Measurements from ENCODE around the gene SLC49A4. TPM values are rescaled to one million over a fixed set of nuclear protein-coding genes. Genes with fewer than 3 reads are reported as not detected.
"Not testable (repeated sequence)": the region's sequence is repeated elsewhere in the genome, so short reads cannot be mapped to it uniquely, and the experiment has no call there.

The SLC49A4 gene, protein sequence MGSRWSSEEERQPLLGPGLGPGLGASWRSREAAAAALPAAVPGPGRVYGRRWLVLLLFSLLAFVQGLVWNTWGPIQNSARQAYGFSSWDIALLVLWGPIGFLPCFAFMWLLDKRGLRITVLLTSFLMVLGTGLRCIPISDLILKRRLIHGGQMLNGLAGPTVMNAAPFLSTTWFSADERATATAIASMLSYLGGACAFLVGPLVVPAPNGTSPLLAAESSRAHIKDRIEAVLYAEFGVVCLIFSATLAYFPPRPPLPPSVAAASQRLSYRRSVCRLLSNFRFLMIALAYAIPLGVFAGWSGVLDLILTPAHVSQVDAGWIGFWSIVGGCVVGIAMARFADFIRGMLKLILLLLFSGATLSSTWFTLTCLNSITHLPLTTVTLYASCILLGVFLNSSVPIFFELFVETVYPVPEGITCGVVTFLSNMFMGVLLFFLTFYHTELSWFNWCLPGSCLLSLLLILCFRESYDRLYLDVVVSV
- polyA plus RNA-seq (ENCODE audit: insufficient read length): 4.2 TPM

DNA sequence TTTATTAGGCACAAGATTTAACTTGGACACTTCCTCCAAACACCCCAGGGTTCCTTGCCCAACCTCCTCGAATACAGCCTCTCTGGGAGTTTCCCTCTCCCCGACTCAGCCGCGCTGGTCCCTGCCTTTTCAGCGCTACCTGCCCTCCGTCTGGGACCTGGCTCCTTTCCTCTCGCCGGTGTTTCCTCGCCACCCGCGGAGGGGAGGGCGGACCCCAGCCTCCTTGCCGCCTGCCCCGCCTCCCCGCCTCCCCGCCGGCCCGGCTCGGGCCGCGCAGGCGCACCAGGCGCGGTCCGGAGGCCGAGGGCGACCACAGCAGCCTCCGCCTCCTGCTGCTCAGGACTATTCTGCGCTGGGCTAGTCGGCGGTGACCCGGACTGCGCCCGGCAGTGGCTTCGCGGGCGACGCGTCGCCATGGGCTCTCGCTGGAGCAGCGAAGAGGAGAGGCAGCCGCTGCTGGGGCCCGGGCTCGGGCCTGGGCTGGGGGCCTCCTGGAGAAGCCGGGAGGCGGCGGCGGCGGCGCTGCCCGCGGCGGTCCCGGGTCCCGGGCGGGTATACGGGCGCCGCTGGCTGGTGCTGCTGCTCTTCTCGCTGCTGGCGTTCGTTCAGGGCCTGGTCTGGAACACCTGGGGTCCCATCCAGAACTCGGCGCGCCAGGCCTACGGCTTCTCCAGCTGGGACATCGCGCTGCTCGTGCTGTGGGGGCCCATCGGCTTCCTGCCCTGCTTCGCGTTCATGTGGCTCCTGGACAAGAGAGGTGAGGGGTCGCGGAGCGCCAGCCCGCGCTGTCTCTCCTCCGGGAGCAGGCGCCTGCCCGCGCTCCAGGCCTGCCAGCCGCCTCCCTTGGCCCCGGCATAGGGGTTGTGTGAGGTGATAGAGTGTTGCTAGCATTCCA is at the start of gene SLC49A4:
Gene SLC49A4 (plus strand): TSS at position 291 of the 895 bp plus-strand sequence. CDS start 124 bp downstream, at position 415.
- peak; percentile 53 for DNase-seq (ENCODE audit: low read depth)

DNA sequence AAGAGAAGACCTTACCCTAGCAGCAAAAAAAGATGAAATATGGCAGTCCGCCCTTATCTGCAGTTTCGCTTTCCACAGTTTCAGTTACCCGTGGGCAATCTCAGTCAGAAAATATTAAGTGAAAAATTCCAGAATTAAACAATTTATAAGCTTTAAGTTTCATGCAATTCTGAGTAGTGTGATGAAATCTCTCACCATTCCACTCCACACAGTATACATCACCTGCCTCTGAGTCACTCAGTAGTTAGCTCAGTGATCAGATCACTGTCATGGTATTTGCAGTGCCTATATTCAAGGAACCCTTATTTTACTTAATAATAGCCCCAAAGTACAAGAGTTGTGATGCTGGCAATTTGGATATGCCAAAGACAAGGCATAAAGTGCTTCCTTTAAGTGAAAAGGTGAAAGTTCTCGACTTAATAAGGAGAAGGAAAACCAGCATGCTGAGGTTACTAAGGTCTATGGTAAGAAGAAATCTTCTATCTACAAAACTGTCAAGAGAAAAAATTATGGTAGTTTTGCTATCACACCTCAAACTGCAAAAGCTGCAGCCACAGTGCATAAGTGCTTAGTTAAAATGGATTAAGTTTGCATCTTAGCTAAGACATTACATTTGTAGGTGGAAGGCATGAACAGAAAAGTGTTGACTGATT is 49.4 kb upstream of the SLC49A4 start:
- DNase-seq (ENCODE audit: low read depth): no peak

DNA sequence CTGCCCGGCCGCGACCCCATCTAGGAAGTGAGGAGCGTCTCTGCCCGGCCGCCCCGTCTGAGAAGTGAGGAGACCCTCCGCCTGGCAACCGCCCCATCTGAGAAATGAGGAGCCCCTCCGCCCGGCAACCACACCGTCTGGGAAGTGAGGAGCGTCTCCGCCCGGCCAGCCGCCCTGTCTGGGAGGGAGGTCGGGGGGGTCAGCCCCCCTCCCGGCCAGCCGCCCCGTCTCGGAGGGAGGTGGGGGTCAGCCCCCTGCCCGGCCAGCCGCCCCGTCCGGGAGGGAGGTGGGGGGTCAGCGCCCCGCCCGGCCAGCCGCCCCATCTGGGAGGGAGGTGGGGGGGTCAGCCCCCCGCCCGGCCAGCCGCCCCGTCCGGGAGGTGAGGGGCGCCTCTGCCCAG is 47.6 kb upstream of the SLC49A4 start:
- not testable (repeated sequence) for DNase-seq (ENCODE audit: low read depth)

DNA sequence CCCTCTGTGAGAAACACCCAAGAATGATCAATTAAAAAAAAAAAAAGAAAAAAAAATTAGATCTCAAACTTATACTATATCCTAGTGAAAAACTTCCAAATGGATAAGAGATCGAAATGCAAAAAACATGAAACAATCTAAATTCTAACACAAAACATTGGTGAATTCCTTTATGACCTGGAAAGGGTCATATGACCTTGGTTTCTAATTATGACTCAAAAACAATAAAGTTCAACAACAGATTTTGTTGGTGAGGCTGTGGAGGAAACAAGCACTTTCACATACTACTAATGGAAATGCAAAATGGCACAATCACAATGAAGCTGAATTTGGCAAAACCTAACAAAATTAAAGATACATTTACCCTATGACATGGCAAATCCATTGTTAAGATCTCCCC is 46.5 kb upstream of the SLC49A4 start:
- no peak for DNase-seq (ENCODE audit: low read depth)

DNA sequence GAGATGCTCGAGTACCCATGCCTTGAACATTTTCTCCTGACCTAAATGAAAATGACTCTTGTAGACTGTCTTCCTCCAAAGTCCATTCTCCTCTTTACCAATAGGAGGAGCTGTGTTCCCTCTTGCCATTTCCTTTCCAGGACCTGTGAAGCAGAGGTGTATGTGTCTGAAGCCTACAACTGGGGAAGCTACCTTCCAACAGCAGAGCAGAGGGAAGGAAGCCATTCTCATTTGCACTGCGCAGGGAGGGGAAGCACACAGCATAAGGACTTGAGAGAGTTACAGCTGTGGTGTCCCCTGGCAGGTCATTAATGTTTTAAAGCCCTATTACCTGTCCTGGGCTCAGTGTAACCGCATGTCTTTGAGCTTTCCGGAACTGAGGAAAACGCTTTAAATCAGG is 39.9 kb upstream of the SLC49A4 start:
- no peak for DNase-seq (ENCODE audit: low read depth)

DNA sequence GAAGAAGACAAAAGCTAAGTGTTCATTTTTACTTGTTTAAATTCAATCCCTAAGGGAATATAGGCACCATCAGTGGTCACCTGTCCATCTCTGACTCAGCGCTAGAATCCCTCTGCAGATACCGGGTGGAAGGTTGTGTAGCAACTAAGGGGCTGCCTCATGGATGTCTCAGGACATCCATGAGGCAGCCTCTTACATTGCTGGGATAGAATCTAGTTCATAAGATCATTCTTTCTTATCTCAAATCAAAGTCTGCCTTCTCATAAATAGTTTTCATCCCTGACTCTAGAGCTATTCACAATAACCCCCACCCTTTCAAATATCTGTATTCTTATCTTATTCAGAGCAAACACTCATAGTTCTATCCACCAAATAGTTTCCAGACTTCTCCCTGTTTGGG is 39.4 kb upstream of the SLC49A4 start:
- no peak for DNase-seq (ENCODE audit: low read depth)

DNA sequence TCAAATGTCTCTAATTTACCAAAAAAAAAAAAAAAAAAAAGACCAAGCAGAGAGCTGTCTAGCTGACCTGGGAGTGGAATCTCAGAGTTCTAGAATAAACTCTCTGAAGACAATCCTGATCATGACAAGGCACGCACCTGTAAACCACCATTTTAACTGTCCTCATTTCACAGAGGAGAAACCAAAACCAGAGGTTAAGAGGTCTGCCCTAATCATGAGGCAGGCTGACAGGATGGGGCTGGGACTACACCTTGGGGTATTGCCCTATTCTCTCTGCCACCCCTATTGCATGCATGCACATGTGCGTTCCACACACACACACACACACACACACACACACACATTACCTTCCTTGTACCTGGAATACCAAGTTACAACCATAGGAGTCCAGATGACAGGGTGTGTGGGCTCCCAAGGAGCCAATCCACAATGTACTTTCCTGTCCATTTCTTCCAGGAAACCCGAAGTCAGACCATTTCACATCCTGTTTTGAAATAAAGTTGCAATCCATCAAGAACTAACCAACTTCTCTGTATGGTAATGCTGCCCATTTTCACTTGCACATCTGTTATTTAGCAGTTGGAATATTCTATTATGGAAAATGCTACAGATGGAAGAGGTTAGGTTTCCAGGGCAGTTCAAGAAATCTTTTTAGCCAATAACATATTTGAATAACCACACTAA is 35.9 kb upstream of the SLC49A4 start:
- DNase-seq (ENCODE audit: low read depth): no peak

DNA sequence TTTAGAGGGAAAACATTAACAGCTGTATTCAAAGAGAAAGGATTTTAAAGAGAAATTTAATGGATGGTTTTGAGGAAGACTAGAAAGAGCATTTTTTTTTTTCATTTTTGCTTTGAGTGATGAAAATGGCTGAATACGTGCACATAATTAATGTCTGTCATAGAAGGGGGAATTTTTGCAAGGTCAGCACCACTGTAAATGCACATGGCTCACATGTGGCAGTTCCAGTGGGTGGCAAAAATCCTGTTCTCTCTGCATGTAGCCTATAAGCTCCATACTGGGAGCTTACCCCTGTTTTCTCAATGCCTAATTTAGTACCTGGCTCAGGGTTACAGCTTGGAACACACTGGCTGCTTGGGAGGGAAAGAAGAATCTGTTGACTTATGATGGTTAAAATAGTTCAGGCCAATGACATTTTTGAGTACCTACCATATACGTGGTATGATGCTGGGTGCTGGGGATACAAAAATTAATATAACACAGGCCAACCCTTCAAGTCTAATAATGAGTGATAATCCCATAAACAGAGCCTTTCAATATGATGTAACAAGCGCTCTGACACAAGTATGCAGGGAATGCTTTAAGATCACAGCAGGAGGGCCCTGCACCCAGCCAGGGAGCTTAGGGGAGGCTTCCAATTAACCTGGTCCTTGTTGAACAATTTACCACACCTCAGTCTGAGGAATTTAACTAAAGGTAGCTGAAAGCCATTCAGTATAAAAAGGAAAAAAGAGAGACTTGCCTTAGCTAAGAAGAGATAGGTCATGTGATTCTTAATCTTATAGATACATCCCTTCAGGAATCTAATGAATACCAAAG is 34.2 kb upstream of the SLC49A4 start:
- DNase-seq (ENCODE audit: low read depth): no peak

DNA sequence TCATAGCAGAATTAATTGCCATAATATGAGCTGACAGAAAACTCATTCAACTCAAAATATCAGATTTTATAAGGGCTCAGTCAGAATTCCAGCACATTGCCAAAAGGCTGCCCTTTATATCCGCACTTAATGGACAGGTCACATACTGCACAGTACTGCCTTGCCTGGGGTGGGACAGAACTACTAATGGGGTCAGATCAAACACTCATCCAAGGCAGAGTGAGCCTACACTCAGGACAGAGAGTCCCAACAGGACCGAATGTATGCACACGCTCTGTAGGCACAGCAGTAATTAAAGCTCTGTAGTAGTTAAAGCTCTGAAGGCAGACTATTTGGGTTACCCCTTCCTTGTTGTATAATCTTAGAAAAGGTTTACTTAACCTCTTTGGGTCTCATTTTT is 28.4 kb upstream of the SLC49A4 start:
- no peak for DNase-seq (ENCODE audit: low read depth)

DNA sequence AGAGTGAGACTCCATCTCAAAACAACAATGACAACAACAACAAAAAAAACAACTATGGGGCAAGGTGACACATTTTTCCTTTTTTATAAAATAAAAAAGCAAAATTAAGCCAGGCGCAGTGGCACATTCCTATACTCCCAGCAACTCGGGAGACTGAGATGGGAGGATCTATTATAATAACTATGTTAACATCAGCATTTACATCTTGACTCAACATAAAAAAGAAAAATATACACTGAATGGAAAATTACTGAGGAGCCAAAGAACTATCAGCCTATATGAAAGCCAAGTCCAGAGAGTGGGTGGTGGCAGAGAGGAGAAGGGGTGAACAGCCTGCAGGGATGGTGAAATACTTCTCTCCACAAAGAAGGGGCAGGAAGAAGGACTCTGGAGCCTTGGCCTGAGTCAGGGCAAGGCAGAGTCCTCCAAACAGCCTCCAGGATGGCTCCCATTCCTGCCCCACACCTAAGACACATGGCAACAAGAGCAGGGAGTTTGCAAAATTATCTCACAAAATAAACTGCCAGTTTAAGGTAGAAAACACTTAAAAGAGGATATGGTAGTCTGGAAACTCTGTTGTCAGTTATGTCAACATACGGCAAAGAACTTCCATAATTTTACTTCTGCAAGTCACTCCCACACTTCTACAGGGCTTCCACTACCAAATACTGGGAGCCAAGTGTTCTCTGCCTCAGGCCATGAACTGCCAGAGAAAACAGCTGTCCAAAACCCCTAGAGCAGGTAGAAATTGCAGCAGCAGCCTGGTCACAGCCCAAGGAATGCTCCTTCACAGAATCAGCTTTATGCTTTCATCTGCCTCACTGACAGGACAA is 27.1 kb upstream of the SLC49A4 start:
- no peak for DNase-seq (ENCODE audit: low read depth)

DNA sequence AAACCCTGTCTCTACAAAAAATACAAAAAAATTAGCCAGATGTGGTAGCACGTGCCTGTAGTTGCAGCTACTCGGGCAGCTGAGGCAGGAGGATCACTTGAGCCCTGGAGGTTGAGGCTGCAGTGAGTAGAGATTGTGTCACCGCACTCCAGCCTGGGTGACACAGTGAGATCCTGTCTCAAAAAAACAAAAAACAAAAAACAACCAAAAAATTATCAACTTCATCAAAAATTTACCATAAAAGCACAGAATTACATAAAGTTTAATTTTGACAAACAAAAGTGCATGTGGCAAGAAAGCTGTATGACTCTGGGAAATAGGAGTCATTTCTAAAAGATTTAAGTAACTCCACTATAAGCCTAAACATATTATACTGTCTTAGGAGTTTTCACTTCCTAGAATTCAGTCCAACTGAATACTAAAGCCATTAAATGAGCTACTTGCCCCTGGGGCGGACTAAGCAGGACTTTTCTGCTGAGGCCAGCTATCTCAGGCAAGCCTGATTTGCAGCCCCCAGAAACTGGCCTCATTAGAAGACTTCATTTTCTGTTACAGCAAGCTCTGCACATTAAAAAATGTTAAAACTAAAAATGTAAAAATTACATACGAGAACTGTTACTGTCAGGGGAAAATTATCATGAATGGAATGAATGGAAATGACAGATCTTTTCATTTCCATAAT is 24.2 kb upstream of the SLC49A4 start:
- no peak for DNase-seq (ENCODE audit: low read depth)

DNA sequence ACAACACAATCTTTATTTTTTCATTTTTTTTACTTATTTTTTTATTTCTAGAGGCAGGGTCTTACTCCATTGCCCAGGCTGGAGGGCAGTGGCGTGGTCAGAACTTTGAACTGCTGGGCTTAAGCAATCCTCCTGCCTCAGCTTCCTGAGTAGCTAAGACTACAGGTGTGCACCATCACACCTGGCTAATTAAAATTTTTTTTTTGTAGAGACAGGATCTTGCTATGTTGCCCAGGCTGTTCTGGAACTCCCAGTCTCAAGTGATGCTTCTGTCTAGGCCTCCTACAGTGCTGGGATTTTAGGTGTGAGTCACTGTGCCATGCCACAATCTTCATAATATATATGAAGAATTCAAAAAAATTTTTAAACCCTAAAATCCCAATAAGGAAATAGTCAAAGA is 22.0 kb upstream of the SLC49A4 start:
- no peak for DNase-seq (ENCODE audit: low read depth)

DNA sequence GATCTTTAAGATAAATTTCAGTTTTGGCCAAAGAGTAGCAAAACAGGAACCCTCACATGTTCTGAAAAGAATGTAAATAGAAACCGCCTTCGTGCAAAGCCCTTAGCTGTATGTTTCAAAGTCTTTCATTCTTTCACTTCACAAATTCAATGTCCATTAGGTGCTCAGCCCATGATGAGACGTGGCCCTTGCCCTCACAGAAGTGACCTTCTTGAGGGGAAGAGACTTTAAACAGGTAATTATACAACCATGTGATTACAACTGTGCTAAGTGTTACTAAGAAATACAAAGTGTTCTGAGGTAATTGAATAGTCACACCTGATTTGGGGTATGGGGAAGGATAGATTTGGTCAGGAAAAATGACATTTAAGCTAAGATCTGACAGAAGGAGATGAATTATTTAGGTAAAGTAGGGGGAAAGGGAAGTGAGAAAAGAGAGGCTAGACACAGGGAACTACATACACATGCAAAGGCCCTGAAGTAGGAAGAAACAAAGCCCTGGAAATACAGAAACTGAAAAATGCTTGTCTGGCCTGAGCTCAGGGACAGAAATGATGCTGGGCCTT is 20.8 kb upstream of the SLC49A4 start:
- DNase-seq (ENCODE audit: low read depth): no peak

DNA sequence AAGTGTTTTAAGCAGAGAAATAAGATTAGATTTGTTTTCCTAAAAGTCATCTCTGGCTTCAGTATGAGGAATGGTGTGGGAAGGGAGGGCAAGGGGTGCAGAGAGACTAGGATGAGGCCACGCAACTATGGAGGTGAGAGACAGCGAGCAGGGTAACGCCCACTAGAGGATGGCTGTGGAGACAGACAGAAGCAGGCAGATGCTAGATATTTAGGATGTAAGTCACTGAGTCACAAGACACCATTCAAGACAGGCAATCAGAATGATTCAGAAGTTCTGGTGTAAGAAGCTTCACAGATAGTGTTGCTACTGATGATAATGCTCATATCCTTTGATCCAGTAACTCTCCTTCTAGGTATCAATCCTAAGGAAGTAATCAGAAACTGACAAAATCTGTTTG is 20.3 kb upstream of the SLC49A4 start:
- DNase-seq (ENCODE audit: low read depth): no peak

DNA sequence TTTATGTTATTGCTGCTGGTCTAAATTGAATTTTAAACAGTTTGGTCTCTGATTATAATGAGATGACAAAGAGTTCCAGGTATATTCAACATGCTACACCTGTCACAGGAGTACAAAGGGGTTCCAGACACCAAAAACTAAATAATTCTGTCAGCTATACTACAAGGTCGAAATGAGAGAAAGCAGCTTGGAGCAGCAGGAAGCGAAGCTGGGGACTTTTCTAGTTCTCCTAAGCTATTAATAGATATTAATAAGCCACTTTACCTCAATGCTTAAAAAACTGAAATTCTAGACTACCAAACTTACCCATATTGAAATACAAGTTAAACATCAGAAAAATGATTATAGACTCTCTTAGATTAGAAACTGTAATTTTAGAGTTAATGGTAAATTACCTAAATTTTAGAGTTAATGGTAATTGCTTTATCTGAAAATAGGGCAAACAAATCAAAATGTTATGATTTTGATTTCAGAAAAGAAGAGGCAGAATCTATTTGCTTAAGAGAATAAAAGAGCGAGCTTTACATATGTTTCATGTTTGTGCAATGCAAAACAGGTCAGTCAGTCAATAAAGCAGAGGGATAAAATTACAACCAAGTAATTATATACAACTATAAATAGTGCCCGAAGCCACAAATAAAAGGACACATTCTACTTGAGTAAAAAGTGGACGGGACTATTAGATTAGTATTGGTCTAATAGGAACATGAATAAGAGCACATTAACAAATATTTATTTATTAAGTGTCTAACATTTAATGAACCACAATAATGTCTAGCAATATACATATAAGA is 18.0 kb upstream of the SLC49A4 start:
- no peak for DNase-seq (ENCODE audit: low read depth)

DNA sequence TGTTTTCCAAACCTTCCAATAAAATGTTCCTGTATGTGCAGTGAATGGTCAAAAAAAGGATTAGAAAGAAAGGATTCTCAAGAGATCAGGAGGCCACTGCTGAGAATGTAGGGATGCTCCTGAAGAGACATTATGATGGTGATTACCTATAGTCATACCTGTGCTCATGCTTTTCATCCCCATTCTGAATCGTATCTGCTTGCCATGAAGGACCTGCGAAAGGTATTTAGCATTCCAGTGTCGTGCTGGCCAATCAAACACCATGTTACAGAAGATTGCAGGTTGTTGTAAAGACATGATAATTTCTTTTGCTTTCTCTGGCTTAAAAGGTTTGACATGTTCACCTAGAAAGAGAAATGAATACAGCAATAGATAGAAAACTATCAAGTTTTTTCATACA is 17.3 kb upstream of the SLC49A4 start:
- no peak for DNase-seq (ENCODE audit: low read depth)

DNA sequence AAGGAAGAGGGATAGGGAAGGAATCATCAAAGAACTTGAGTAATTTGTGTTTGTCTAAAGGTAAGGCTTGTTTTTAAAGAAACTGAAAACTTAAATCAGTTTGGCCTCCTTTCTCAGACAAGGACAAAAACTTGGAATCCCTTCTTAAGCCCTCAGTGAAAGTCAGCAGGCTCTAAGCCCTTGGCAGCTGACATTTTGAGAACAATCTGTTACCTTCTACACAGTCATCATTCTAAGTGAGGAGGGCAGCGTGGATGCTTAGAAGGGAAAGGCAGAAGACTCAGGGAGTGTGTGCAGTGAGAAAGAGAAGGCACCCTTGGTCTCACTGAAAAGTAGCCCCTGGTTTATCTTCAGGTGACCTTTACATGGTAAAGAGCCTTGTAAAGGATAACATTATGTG is 12.1 kb upstream of the SLC49A4 start:
- DNase-seq (ENCODE audit: low read depth): no peak

DNA sequence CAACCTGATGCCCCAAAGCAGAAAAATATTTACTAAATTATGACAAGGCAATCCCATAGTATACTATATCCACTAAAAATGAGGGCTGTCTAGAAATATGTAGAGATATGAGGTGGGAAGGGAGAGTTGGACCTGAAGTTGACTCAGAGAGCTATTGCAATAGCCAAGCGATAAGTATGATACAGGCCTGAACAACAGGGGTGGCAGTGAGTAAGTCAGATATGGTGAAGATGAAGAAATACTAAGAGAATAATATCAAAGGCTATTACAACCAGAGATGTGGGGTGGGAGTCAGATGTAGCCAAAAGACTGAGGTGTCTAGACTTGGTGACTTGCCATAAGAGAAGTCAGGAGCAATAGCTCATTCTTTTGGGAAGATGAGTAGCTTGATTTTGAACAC is 10.4 kb upstream of the SLC49A4 start:
- no peak for DNase-seq (ENCODE audit: low read depth)
